Measurements from ENCODE around the gene KIAA0232.

DNA sequence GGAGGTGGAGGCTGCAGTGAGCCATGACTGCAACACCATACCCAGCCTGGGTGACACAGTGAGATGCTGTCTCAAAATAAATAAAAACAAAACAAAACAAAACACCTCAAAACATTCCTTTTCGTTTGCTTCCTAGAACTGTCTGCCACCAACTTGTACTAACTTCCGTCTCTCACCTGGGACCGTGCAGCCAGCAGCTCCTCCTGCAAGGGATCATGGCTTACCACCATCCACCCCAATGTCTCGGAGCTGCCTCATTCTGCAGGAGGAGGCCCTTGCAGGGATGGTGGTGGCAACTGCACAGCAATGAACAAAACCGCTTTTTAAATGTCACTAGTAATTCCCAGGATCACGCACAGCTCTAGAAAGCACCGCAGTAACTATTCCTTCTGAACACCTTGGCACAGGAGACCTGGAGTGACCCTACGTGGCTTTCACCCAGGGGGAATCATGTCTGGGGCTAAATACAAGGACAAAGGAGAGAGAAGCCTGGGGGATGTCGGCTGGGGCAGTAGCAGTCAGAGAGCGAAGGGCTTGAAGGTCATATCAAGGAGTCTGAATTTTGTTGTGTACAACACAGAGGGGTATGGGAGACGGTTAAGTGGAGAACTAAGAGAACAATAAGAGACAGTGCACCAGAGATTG lies 17.4 kb upstream of the KIAA0232 start:
- TF ChIP-seq, protein P1, sequence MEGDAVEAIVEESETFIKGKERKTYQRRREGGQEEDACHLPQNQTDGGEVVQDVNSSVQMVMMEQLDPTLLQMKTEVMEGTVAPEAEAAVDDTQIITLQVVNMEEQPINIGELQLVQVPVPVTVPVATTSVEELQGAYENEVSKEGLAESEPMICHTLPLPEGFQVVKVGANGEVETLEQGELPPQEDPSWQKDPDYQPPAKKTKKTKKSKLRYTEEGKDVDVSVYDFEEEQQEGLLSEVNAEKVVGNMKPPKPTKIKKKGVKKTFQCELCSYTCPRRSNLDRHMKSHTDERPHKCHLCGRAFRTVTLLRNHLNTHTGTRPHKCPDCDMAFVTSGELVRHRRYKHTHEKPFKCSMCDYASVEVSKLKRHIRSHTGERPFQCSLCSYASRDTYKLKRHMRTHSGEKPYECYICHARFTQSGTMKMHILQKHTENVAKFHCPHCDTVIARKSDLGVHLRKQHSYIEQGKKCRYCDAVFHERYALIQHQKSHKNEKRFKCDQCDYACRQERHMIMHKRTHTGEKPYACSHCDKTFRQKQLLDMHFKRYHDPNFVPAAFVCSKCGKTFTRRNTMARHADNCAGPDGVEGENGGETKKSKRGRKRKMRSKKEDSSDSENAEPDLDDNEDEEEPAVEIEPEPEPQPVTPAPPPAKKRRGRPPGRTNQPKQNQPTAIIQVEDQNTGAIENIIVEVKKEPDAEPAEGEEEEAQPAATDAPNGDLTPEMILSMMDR (IDR thresholded peaks at IDR 0.05) = no peak
- TF ChIP-seq POLR2A (IDR thresholded peaks at IDR 0.05; ENCODE audit: low read depth) = no peak
- no peak for TF ChIP-seq EP300 (IDR thresholded peaks at IDR 0.05)

All from esophagus muscularis mucosa (tissue), 4 donors.